ENCODE measurements around the gene HENMT1.
"Not testable (repeated sequence)": the region's sequence is repeated elsewhere in the genome, so short reads cannot be mapped to it uniquely, and the experiment has no call there.

Gene HENMT1

DNA sequence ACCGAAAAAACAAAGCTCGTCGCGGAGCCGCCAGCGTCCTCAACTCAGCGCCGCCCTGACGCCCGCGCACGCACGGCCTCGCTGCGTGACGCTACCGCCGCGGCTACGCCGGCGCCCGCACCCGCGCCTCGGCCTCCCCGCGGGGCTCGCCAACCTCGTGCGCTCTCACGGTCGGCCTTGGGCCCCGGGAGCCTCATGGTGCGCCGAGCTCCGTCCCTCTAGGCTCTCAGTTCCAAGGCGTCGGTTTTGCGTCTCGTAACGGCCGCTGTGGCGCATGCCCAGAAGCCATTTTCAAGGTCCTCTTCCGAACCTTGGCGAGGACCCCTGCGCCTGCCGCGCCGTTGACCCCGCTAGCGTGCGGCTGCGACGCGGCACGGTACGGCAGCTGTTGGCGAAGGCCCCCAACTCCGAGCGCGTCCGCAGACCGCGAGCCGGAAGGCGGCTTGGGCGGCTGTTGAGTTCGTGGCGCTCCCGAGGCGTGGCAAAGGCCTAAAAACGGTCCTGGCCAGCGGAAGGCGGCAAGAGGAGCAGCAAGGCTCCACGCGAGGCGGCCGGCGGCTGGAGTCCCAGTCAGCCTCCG lies at the start of gene HENMT1:
Gene HENMT1, minus strand, starts transcription at position 64 of the 580 bp plus-strand sequence. CDS start 1,209 bp downstream, outside the sequence.
- peak; percentile 59 for DNase-seq (ENCODE audit: low spot score)

GRCh38 chr1:108708691-108709660 lies 48.1 kb upstream of the HENMT1 start:
- DNase-seq (ENCODE audit: low spot score) = peak; percentile 41

- no peak for DNase-seq (ENCODE audit: low spot score)
Measured at GRCh38 chr1:108706643-108707042, 45.8 kb upstream of the HENMT1 start.

- no peak for DNase-seq (ENCODE audit: low spot score)
Measured at GRCh38 chr1:108704496-108704895, 43.6 kb upstream of the HENMT1 start.

GRCh38 chr1:108703939-108704338 lies 43.0 kb upstream of the HENMT1 start:
- no peak for DNase-seq (ENCODE audit: low spot score)

DNA sequence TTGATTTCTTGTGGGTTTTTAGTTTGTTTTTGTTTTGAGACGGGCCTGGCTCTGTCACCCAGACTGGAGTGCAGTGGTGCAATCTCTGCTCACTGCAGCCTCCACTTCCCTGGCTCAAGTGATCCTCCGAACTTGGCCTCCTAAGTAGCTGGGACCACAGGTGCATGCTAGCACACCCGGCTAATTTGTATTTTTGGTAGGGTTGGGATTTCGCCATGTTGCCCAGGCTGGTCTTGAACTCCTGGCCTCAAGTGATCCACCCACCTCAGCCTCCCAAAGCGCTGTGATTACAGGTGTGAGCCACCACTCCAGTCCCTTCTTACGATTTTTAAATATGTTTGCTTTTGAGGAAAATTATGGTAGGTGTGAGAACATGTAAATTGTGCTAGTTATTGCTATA lies 41.2 kb upstream of the HENMT1 start:
- not testable (repeated sequence) for DNase-seq (ENCODE audit: low spot score)

DNA sequence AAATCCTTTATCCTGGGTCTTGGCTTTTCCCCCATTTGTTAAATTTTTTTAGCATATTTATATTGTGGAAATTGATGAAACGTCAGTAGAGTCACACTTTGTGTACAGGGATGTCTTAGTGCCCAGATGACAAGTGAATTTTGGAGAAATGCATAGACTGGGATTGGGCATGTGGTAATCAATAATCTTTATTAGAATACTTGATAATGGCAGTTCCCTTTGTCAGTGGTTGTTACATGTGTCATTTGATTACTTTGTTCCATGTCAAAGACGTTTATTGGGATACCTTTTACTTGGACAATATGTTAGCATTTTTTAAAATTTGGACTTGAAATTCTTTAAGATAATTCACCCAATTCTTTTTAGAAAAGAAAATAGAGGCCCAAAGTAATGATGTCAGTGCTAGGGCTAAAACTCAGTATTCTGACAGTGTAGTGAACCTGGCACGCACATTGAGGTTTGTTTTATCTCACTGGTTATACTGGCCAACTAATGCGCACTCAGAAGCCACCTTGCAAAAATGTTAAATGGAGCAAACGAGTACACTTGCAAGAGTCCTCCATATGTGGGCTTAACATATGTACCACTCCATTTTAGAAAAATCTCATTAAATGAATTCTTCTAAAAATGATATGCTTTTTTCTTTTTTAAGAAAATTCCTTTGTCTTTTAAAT lies 40.4 kb upstream of the HENMT1 start:
- no peak for DNase-seq (ENCODE audit: low spot score)

DNA sequence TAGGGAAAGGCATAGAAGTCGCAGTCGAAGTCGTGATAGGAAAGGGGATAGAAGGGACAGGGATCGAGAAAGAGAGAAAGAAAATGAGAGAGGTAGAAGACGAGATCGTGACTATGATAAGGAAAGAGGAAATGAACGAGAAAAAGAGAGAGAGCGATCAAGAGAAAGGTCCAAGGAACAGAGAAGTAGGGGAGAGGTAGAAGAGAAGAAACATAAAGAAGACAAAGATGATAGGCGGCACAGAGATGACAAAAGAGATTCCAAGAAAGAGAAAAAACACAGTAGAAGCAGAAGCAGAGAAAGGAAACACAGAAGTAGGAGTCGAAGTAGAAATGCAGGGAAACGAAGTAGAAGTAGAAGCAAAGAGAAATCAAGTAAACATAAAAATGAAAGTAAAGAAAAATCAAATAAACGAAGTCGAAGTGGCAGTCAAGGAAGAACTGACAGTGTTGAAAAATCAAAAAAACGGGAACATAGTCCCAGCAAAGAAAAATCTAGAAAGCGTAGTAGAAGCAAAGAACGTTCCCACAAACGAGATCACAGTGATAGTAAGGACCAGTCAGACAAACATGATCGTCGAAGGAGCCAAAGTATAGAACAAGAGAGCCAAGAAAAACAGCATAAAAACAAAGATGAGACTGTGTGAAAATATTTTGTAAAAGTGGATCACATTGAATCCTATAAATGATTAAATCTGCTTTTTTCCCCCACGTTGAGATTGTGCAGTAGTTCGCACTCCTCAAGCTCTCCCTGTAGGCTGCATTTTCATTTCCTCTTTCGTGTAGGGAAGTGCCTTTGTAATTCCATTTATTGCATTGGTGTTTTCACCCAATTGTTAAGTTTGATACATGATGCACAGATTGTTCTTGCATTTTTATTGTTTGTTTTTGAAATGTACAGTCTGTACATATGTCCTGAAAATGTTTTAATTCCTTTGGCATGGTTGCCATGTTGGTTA lies 38.8 kb upstream of the HENMT1 start:
- DNase-seq (ENCODE audit: low spot score) = no peak

GRCh38 chr1:108695535-108695934 lies 34.6 kb upstream of the HENMT1 start:
- no peak for DNase-seq (ENCODE audit: low spot score)

GRCh38 chr1:108692724-108693655 lies 32.1 kb upstream of the HENMT1 start:
- peak; percentile 61 for DNase-seq (ENCODE audit: low spot score)

DNA sequence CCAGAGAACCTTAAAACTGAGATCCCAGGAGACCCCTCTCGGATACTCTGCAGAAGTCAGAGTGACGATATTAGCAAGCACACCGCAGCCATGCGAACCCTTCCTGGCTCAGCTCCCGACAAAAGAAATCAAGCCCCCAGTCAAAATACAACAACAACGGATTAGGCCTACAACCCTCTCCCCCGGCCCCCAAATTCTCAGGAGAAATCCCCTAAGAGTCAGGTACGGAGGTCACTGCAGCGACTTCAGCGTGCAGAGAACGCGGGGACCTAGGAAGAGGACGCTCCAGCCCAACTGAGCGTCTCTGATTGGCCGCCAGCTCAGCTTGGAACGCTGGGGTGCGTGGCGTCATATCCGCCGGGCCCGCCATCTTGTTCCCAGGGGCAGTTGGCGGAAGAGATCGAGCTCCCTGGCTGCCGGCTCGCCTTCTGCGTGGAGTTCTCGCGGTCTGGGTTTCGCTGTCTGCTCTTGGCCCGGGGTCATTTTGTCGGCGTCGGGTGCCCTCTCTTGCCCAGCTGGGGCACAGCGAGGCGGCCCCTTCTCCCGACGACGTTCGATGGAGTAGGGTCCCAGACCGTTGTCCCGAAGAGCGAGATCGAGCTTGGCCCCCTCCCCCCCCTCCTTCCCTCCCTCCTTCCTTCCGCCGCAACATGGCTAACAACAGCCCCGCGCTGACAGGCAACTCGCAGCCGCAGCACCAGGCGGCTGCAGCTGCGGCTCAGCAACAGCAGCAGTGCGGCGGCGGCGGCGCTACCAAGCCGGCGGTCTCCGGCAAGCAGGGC lies 31.2 kb upstream of the HENMT1 start, which contains the start of gene PRPF38B:
Gene PRPF38B, plus strand, starts transcription at position 369 of the 782 bp plus-strand sequence. Its CDS starts 282 bp downstream, at position 651.
- peak; percentile 92 for DNase-seq (ENCODE audit: low spot score)

DNA sequence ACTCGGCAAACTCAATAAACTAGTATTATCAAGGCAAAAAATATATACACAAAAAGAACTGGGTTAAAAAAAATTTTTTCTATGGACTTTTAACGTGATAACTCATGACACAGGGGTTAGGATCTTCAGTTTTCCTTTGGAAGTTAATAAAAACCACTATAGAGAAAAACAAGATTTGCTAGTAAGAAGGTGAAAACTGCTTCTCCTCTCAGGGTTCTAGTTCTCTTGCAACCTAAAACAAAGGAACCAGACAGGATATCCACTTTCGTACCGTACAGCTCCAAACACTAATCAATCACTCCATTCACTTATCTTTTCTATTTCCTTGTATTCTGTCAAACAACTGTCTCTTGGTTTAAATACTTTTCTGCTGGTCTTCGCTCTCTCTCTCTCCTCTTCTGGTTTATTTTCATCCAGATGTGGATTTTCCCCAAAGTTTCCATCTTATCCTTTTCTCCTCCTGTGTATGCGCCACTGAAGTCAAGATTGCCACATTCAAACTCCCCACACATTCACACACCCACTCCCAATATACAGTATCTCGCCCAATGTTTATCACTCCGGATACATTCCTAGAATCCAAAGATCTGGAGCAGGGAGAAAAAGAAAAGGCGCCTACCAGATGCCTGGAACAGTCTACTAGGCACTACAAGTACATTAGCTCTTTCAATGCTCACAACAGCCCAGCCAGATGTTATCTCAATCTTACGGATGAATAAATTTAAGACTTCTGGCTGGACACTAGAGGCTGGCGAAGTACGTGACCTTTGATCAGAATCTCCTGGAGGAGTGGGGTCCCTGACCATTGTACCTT lies 30.4 kb upstream of the HENMT1 start:
- peak; percentile 44 for DNase-seq (ENCODE audit: low spot score)

- no peak for DNase-seq (ENCODE audit: low spot score)
Measured at GRCh38 chr1:108686614-108687313, 25.9 kb upstream of the HENMT1 start.

DNA sequence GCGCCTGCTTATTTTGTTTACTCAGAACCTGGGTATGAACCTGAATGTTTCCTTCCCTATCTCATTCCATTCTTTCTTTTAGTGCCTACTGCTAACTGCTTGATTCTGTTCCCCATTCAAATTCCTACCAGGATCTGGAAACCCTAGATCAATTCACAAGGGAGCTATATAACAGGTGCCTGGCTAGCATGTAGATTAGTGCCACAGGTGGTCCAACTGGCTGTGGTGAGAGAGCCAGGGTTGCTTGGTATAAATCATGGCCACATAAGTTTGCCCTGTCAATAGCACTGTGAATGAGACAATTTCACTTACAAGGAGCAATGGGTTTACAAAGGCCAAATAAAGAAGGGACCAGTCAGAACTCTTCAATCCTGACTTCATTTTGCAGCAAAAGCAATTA lies 24.6 kb upstream of the HENMT1 start:
- no peak for DNase-seq (ENCODE audit: low spot score)

DNA sequence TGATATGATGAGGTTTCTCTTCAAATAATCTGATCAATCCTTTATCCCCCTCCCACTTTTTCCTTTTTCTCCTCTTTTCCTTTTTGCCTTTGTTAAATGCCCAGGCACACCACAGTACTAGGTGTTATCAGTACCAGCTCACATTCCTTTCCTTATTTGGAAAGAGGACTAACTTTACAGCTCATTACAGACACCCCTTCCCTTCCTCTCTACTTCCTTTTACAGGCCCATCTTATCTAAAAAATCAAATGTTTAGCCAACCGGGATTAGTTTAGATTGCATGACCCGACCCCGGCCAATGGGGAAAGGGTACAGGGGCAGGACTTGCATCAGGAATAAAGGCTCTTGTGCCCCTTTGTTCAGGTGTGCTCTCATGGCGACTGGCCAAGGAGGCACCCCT lies 20.8 kb upstream of the HENMT1 start:
- DNase-seq (ENCODE audit: low spot score) = not testable (repeated sequence)

GRCh38 chr1:108679586-108680213 lies 18.8 kb upstream of the HENMT1 start:
- DNase-seq (ENCODE audit: low spot score) = no peak

DNA sequence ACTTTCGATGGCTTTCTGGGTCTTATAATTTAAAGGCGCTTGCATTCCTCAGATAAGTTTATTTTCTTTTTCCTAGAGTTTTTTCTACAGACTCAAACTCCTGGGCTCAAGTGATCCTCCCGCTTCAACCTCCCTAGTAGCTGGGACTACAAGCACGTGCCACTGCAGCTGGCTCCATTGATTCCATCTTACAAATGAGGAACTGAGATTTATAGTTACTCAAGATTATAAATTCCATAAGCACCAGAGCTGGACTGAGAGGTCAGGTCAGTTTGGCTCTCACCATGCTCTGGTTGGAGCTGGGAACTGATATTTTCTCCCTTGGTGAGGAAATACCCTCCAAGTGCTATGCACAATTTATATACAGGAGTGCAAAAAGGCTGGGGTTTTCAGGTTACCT lies 17.8 kb upstream of the HENMT1 start:
- DNase-seq (ENCODE audit: low spot score) = no peak

All from hematopoietic multipotent progenitor cell treated with erythropoietin and hydrocortisone succinate and interleukin-3 and kit ligand, for 15 days (in vitro differentiated cells).